ENCODE measurements around the gene CXCL8.
"Not testable (repeated sequence)": the region's sequence is repeated elsewhere in the genome, so short reads cannot be mapped to it uniquely, and the experiment has no call there.

CXCL8 gene

DNA sequence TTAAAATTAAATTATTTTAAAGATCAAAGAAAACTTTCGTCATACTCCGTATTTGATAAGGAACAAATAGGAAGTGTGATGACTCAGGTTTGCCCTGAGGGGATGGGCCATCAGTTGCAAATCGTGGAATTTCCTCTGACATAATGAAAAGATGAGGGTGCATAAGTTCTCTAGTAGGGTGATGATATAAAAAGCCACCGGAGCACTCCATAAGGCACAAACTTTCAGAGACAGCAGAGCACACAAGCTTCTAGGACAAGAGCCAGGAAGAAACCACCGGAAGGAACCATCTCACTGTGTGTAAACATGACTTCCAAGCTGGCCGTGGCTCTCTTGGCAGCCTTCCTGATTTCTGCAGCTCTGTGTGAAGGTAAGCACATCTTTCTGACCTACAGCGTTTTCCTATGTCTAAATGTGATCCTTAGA is at the start of gene CXCL8:
CXCL8 (plus strand) TSS at position 217 of the 426 bp plus-strand sequence; CDS start at position 307, 90 bp downstream.
- no peak for DNase-seq

- DNase-seq: not testable (repeated sequence)
These were observed 49.2 kb upstream of the CXCL8 start for GRCh38 chr4:73691201-73691600.

- DNase-seq: no peak
These were observed 48.6 kb upstream of the CXCL8 start for GRCh38 chr4:73691759-73692158.

GRCh38 chr4:73692254-73692653 is 48.1 kb upstream of the CXCL8 start:
- DNase-seq: no peak

- DNase-seq: no peak
These were observed 47.7 kb upstream of the CXCL8 start for GRCh38 chr4:73692701-73693100.

DNA sequence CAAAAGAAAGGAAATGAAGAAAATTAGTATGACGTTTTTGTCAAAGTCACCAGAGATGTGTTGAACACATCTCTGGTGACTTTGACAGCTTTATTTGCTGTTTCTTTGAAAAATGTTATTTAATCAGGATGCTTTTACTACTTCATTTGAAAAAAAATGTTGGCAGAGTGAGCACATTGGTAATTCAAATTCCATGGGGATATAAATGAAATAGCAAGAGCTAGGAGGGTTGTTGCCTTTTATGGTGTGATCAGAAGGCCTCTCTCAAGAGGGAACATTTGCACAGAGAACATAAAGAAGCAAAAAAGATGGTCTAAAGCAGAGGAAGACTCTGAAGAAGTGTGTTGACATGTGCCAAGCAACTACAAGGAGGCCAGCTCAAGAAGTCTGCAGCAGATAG is 46.6 kb upstream of the CXCL8 start:
- DNase-seq: no peak

DNA sequence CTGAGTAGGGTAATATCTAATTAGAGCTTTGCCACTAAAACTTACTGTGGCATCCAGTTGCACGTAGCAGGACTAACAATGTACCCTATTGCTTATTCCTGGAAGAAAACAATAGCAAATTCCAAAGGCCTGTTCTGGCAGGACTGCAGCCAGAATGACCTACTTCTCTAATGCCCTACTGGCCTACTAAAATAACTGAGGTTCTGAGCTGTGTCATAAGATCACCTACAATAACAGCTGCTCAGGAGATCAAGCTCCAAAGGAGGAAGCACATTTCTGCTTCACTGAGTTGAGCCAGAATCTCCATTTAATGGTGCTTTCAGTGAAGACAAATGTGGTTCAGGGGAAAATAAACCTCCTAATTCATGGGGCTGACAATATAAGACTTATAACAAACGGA is 42.2 kb upstream of the CXCL8 start:
- no peak for DNase-seq

GRCh38 chr4:73701116-73701515 is 39.3 kb upstream of the CXCL8 start:
- DNase-seq: no peak

GRCh38 chr4:73702796-73703287 is 37.5 kb upstream of the CXCL8 start:
- DNase-seq: no peak

DNA sequence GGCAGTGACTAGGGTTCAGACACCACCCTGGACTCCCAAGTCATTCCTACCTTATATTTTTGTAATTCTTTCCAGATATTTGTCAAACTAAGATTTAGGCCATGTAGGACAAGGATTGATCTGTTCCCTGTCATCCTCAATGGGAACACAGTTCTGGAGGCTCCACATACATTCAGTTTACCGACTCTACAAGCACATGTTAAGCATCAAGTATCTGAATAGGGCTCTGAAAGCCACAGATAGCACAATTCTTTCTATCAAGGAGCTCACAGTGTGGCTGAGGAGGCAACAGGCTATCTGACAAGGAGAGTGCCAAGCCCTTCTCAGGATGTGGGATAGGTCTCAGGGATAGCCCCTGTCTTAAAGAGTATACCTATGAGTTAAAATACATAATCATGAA is 37.0 kb upstream of the CXCL8 start:
- DNase-seq: no peak

DNA sequence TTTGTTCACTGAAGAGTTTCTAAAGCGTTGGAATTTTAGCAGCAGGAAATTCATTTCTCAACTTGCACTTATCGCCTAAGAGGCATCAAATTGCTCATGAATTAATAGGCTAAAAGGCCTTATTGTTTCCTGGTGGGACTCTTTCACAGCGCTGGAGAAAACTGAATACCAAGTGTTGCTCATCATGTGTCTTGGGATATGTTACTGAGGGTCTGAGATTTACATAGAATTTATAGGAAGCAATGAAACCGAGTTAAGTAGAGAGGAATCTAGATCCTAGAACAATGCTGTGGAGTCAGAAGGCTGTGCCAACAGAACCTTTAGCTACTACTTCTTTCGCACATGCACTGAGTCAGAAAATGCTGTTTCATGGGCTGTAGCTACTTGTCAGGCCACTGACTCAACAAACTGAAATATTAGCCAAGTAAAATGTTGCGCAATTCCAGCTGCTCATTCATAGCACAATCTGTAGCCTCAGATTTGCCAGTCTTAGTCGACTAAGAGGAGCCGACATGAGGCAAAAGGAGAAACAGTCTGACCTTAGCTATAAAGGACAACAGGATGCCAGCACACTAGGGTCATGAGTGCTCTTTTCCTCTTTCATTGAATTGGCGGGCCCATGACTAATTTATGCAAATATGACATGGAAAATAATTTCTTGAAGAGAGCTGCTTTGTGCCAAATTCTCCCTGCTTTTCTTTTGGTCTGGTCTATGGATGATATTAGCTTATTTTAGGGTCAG is 35.9 kb upstream of the CXCL8 start:
- DNase-seq: no peak

- DNase-seq: no peak
These were observed 35.3 kb upstream of the CXCL8 start for GRCh38 chr4:73705056-73705432.

- no peak for DNase-seq
These were observed 34.6 kb upstream of the CXCL8 start for GRCh38 chr4:73705721-73706120.

GRCh38 chr4:73706811-73707210 is 33.6 kb upstream of the CXCL8 start:
- no peak for DNase-seq

- no peak for DNase-seq
These were observed 33.0 kb upstream of the CXCL8 start for GRCh38 chr4:73707269-73707875.

GRCh38 chr4:73707918-73708577 is 32.3 kb upstream of the CXCL8 start:
- DNase-seq: no peak

- DNase-seq: no peak
These were observed 30.8 kb upstream of the CXCL8 start for GRCh38 chr4:73709451-73710033.

- no peak for DNase-seq
These were observed 30.3 kb upstream of the CXCL8 start for GRCh38 chr4:73710094-73710493.

GRCh38 chr4:73711989-73712388 is 28.4 kb upstream of the CXCL8 start:
- DNase-seq: no peak

GRCh38 chr4:73713650-73714049 is 26.7 kb upstream of the CXCL8 start:
- DNase-seq: no peak

- DNase-seq: no peak
These were observed 25.7 kb upstream of the CXCL8 start for GRCh38 chr4:73714647-73715046.

DNA sequence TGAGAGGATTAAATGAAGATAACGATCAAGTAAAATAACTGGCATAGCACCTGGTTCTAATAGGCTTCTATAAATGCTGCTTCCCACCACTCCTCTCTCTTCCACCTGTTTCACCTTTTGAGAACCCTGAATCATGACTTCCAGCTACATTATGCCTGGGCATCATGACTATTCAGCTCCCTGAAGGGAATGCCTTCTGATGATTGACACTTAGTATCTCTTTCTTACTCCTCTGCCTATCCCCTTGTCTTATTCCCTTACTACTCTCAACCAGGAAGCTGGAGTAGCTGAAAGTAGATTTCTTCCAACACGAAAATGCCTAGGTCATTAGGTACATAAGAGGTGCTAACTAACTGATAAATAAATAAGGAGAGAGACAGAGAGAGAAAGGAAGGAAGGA is 24.7 kb upstream of the CXCL8 start:
- no peak for DNase-seq
